OCI-LY3 (cell line): ENCODE results near the gene PRICKLE2.

Source experiments
- H2AFZ ChIP-seq: fragments of 200-600, 300-600 bp; shearing (Covaris generic); 2 replicates; pipeline ENCODE4 v1.6.0; 2014; ENCODE audit warnings: antibody characterized with exemption, low read depth, low read length
- H3K27ac ChIP-seq: fragments of 200-600, 300-600 bp; sonication (generic); 2 replicates; pipeline ENCODE4 v1.5.1; 2014; ENCODE audit warnings: mild to moderate bottlenecking, low read length, moderate library complexity, mixed read lengths
- H3K27me3 ChIP-seq: fragments of 200-600, 300-600 bp; sonication (generic); 2 replicates; pipeline ENCODE4 v1.6.1; 2014; ENCODE audit warnings: low read depth, low read length, mixed read lengths
- H3K36me3 ChIP-seq: fragments of 200-600, 300-600 bp; sonication (generic); replicated peaks from 2 replicates; pipeline ENCODE3; 2014; ENCODE audit warnings: low read depth, low read length, mixed read lengths
- H3K4me1 ChIP-seq: fragments of 300-600, 200-600 bp; sonication (generic); 2 replicates; pipeline ENCODE4 v1.6.1; 2014; ENCODE audit warnings: low read length, mixed read lengths
- H3K4me2 ChIP-seq: fragments of 200-600, 300-600 bp; sonication (generic); 2 replicates; pipeline ENCODE4 v1.6.1; 2014; ENCODE audit warnings: low read length, mixed read lengths
- H3K4me3 ChIP-seq: fragments of 300-600, 200-600 bp; sonication (generic); 2 replicates; pipeline ENCODE4 v1.5.1; 2014; ENCODE audit warnings: antibody characterized with exemption, mild to moderate bottlenecking, low read length, moderate library complexity
- H3K79me2 ChIP-seq: fragments of 300-600, 200-600 bp; shearing (Covaris generic); 2 replicates; pipeline ENCODE4 v1.6.1; 2014; ENCODE audit warnings: mild to moderate bottlenecking, low read length, mixed read lengths
- H3K9ac ChIP-seq: fragments of 300-600, 200-600 bp; shearing (Covaris generic); 2 replicates; pipeline ENCODE4 v1.6.0; 2014; ENCODE audit warnings: mild to moderate bottlenecking, low read length, moderate library complexity
- H3K9me3 ChIP-seq: fragments of 200-600, 300-600 bp; shearing (Covaris generic); 2 replicates; pipeline ENCODE4 v1.6.1; 2014; ENCODE audit warnings: low read length, mixed read lengths; ENCODE audit not compliant: insufficient read depth
- H4K20me1 ChIP-seq: fragments of 200-600, 300-600 bp; sonication (generic); 2 replicates; pipeline ENCODE4 v1.6.1; 2016; ENCODE audit warnings: low read length, mixed read lengths; ENCODE audit not compliant: insufficient read depth
- EZH2phosphoT487 ChIP-seq: fragments of 200-600 bp; shearing (Covaris generic); IDR thresholded peaks from 2 replicates; pipeline ENCODE4 v1.6.1; 2018; ENCODE audit warnings: antibody characterized with exemption, mixed run types, low read depth
- TF ChIP-seq, protein P1 (sequence below): fragments of 200-600, 300-600 bp; sonication (generic); IDR thresholded peaks from 2 replicates; pipeline ENCODE4 v1.5.1; 2014; ENCODE audit warnings: antibody characterized with exemption, low read length, low read depth

Gene PRICKLE2

DNA sequence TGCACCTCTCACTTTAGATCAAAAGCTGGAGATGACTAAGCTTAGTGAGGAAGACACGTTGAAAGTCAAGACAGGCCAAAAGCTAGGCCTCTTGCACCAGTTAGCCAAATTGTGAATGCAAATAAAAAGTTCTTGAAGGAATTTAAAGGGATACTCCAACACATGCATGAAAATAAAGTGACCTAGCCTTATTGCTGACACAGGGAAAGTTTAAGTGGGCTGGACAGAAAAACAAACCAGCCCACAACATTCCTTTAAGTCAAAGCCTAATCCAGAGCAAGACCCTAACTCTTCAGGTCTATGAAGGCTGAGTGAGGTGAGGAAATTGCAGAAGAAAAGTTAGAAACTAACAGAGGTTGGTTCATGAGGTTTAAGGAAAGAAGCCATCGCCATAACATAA is 101.3 kb downstream of the PRICKLE2 start:
- no peak overlapping the region for H3K4me3 ChIP-seq
- H2AFZ ChIP-seq: no peak overlapping the region
- H3K27ac ChIP-seq: no peak overlapping the region
- no peaks in the 10 kb centered on the region for H4K20me1 ChIP-seq
- H3K9me3 ChIP-seq: no peaks in the 10 kb centered on the region
- H3K4me2 ChIP-seq: no peak overlapping the region
- no peak for TF ChIP-seq EZH2phosphoT487
- TF ChIP-seq, protein P1, sequence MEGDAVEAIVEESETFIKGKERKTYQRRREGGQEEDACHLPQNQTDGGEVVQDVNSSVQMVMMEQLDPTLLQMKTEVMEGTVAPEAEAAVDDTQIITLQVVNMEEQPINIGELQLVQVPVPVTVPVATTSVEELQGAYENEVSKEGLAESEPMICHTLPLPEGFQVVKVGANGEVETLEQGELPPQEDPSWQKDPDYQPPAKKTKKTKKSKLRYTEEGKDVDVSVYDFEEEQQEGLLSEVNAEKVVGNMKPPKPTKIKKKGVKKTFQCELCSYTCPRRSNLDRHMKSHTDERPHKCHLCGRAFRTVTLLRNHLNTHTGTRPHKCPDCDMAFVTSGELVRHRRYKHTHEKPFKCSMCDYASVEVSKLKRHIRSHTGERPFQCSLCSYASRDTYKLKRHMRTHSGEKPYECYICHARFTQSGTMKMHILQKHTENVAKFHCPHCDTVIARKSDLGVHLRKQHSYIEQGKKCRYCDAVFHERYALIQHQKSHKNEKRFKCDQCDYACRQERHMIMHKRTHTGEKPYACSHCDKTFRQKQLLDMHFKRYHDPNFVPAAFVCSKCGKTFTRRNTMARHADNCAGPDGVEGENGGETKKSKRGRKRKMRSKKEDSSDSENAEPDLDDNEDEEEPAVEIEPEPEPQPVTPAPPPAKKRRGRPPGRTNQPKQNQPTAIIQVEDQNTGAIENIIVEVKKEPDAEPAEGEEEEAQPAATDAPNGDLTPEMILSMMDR: no peak
- H3K36me3 ChIP-seq: no peaks in the 10 kb centered on the region
- peaks cover 23% of the 10 kb centered on the region for H3K27me3 ChIP-seq
- H3K4me1 ChIP-seq: no peaks in the 10 kb centered on the region
- H3K9ac ChIP-seq: no peak overlapping the region
- no peaks in the 10 kb centered on the region for H3K79me2 ChIP-seq

DNA sequence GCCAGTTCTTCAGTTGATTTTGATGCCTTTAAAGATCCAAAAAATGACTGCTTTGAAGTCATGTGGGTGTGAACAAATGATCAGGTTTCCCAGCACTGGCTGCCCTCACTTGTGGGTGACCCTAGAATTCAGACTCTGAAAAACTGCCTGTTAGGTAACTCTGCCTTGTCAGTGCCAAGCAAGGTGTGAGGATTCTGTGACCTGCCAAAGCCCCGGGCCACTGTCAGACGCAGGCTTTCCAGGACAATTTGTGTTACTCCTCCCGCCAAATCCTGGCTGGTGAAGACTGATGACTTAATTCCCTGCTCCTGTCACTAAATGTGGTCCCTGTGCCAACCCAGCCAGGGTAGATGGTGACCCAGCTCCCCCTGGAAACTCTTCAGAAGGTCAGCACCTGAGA is 102.8 kb downstream of the PRICKLE2 start:
- Histone ChIP-seq H3K9ac (no peak overlapping the region), H3K9me3 (no peaks in the 10 kb centered on the region), H3K27me3 (peaks cover 23% of the 10 kb centered on the region), H3K79me2 (no peaks in the 10 kb centered on the region), H3K36me3 (no peaks in the 10 kb centered on the region), H3K27ac (no peak overlapping the region), H3K4me2 (no peak overlapping the region), H2AFZ (no peak overlapping the region), H3K4me3 (no peak overlapping the region), H4K20me1 (no peaks in the 10 kb centered on the region), H3K4me1 (no peaks in the 10 kb centered on the region)
- TF ChIP-seq, protein P1: no peak
- TF ChIP-seq EZH2phosphoT487: no peak

DNA sequence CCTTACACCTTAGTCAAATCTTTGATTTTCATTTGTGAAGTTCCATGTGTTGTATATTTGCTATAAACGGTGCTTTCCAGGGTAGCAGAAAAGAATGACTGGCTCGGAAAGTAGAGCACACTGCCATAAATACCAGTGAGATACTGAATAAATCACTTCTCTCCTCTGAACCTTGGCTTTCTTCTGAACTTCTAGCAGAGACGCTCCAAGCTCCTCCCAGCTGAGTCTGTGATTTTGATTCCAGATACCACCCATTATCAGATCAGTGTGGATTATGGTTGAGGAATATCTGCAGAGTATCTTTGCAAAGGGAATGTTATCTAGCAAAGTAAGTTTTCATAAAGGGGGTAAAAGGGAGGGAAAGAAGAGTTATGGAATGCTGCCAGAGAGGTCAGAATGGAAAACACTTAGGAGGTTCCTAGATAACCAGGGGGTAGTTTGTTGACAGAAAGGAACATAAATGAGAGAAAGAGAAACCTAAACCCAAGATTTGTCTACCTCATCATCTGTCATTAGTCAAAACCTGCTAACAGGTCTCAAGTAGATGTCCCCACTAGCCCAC is 103.4 kb downstream of the PRICKLE2 start:
- H3K27me3 ChIP-seq: peaks cover 23% of the 10 kb centered on the region
- no peak overlapping the region for H3K4me3 ChIP-seq
- no peaks in the 10 kb centered on the region for H3K36me3 ChIP-seq
- TF ChIP-seq, protein P1: no peak
- no peak for TF ChIP-seq EZH2phosphoT487
- H3K27ac ChIP-seq: no peak overlapping the region
- H3K4me1 ChIP-seq: no peaks in the 10 kb centered on the region
- no peaks in the 10 kb centered on the region for H4K20me1 ChIP-seq
- no peaks in the 10 kb centered on the region for H3K9me3 ChIP-seq
- H3K9ac ChIP-seq: no peak overlapping the region
- H3K4me2 ChIP-seq: no peak overlapping the region
- no peaks in the 10 kb centered on the region for H3K79me2 ChIP-seq
- H2AFZ ChIP-seq: no peak overlapping the region

DNA sequence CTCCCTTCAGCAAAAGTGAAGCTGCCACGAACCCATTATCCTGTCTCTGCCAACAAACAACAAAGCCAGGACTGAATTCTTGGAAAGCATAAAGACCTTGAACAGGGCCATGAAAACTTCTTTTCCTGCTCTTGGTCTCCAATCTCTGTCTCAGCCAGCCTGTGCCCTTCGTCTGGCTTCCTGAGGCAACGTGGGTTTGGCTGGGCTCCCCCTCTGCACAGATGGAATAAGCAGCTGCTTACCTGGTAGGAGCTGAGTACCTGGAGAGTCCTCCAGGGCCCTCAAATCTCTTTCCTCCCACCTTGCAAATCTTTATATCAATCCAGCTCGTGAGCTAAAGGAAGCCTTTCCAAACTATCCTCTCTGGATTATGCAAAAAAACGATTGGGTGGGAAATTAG is 104.4 kb downstream of the PRICKLE2 start:
- Histone ChIP-seq H3K4me2 (no peak overlapping the region), H3K4me1 (no peaks in the 10 kb centered on the region), H3K9ac (no peak overlapping the region), H3K79me2 (no peaks in the 10 kb centered on the region), H3K36me3 (no peaks in the 10 kb centered on the region), H3K27me3 (peaks cover 23% of the 10 kb centered on the region), H3K27ac (no peak overlapping the region), H3K4me3 (no peak overlapping the region), H2AFZ (no peak overlapping the region), H3K9me3 (no peaks in the 10 kb centered on the region), H4K20me1 (no peaks in the 10 kb centered on the region)
- no peak for TF ChIP-seq EZH2phosphoT487
- TF ChIP-seq, protein P1: no peak
